Stimulated activated CD8-positive, alpha-beta memory T cell treated with anti-CD3 and anti-CD28 coated beads, Interleukin-15, amount 100 ng/mL, for 24 hours (primary cell): ENCODE measurements around the gene CHMP4B.

Experiments
- DNase-seq: peaks from one replicate; pipeline ENCODE4 v3.0.0-alpha.2; 2020; ENCODE audit warnings: low read depth

Gene CHMP4B, protein sequence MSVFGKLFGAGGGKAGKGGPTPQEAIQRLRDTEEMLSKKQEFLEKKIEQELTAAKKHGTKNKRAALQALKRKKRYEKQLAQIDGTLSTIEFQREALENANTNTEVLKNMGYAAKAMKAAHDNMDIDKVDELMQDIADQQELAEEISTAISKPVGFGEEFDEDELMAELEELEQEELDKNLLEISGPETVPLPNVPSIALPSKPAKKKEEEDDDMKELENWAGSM

DNA sequence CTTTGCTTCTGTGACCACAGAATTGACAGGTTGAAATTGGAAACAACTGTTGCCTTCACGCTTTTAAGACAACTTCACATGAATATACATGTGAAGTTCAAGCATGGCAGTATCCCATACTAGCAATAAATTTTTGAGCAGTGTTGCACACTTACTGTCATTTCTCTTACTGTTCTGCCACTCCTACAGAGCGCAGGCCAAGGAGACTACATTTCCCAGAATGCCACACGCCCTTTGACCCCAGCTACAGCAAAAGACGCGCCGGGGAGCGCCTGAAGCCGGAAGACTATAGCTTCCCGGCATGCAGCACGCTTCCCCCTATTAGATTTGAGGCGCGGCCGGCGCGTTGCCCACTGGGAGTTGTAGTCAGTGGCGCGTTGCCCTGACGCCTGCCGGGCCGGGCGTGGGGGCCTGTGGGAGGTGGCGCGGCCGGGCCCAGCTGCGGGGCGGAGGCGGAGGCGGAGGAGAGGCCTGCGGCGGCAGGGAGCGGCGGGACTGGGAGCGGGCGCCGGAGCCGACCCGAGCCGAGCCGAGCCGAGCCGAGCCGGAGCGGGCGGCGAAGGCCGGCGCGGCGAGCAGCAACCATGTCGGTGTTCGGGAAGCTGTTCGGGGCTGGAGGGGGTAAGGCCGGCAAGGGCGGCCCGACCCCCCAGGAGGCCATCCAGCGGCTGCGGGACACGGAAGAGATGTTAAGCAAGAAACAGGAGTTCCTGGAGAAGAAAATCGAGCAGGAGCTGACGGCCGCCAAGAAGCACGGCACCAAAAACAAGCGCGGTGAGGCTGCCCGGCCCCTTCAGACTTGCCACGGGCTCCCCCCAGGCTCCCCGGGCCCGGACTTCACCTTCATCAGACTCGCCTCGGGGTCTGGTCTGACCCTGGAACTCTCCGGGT is at the start of gene CHMP4B:
Gene CHMP4B (plus strand): TSS at position 464 of the 891 bp plus-strand sequence. CDS start 121 bp downstream, at position 585.
- DNase-seq, result peak; percentile 92

DNA sequence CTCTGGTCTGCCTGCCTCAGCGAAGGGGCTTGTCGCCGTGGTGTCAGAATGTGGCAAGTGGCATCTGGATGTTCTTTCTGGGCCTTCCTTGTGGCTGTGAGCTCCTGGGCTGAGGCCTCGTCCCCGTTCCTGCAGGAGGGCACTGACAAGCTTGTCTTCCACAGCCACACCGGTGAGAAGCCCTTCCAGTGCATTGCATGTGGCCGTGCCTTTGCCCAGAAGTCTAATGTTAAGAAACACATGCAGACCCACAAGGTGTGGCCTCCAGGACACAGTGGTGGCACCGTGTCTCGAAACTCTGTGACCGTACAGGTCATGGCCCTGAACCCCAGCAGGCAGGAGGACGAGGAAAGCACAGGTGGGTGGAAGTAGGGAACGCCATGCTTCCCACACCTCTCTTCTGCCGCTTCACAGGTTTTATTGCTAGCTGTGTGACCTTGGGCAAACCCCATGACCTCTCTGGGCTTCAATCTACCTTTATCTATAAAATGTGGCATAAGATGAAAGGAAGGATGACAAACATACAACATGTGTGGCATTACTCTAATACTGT is 49.4 kb upstream of the CHMP4B start:
- no peak for DNase-seq

DNA sequence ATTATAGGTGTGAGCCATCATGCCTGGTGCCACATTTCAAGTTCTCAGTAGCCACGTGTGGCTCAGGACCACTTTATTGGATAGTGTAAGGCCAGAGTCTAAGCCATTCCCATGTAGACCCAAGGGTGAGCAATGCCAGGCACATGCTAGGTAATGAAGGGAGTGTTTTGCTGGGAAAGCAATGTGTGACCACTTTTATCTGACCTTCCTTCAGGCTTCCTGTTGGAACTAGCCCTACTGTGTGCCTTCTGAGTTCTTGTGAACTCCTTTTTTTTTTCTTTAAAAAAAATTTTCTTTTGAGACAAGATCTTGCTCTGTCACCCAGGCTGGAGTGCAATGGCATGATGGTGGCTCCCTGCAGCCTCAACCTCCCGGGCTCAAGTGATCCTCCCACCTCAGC is 46.0 kb upstream of the CHMP4B start:
- DNase-seq, result no peak

DNA sequence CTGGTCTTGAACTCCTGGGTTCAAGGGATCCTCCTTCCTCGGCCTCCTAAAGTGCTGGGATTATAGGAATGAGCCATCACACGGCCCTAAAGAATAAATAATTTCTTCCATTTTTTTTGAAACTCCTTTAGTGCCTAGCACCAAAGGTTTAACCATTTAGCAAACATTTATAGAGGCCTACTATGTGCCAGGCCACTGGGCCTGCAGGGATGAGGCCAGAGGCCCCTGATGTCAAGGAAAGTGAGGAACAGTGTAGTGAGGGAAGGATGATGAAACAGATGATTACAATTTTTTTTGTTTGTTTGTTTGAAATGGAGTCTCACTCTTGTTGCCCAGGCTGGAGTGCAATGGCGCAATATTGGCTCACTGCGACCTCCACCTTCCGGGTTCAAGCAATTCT is 45.6 kb upstream of the CHMP4B start:
- no peak for DNase-seq

DNA sequence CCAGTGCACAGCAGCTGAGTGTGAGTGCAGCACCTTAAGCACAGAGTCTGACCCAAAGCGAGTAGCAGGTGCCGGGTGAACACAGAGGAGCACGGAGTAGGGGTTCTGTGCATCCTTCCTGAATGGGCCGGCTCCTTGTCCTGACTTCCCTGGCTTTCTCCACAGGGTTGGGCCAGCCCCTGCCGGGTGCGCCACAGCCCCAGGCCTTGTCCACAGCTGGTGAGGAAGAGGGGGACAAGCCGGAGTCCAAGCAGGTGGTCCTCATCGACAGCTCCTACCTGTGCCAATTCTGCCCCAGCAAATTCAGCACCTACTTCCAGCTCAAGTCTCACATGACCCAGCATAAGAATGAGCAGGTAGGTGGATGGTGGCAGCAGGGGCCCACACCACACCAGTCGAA is 44.5 kb upstream of the CHMP4B start:
- no peak for DNase-seq

DNA sequence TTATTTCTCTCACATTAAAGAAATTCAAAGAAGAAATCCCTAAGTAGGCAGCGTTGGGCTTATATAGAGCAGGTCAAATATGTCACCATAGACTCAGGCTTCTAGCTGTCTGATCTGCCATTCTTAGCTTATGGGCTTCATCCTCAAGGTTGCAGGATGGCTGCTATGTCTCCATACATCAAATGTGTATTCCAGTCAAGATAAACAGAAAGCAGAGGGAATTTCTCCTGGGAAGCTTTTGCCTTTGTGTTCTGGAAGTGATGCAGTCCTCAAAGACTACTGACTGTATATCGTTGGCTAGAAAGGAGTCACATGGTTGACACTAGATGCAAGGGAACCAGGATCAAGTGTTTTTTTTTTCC is 43.4 kb upstream of the CHMP4B start:
- no peak for DNase-seq

DNA sequence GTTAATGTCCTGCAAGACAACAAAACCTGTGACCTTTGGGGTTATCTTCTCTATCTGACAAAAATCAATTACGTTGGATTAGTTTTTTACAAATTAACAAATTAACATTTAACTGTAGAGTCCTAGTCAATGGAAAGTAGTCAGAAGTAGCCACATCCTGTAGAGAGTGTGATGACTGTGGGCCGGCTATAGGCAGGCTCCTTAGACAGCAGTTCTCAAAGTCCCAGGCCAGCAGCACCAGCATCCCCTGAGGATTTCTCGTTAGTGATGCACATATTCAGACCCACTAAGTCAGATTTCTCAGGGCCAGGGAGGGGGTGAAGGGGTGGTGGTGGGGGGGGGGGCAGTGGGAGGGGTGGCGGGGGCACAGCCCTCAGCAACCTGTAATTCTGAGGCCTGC is 42.1 kb upstream of the CHMP4B start:
- DNase-seq, result no peak

DNA sequence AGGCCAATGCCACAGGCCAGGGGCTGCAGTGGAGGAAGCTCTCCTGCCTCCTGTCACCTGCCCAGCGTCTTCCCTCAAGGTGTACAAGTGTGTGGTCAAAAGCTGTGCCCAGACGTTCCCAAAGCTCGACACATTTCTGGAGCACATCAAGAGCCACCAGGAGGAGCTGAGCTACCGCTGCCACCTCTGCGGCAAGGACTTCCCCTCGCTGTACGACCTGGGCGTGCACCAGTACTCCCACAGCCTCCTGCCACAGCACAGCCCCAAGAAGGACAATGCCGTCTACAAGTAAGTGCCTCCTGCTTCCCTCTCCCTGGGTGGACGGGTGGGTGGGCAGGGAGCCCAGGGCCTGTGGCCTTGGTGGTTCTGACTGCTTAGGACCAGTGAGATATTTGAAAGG is 41.1 kb upstream of the CHMP4B start:
- DNase-seq, result no peak

DNA sequence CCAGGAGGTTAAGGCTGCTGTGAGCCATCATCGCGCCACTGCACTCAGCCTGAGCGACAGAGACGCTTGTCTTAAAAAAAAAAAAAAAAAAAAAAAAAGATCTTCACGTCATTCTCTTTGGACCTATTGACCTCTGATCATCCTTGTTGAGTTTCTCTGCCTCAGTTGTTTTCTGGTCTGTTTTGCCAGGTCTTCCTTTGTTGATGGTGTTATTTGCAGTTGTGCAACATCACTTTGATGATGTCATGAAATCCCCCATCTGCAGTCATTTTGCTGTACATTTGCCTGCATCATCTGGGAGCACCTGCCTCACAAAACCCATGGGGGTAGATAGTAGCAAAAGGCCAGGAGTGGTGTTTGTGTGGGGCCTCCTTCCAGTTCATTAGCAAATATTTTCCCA is 39.2 kb upstream of the CHMP4B start:
- no peak for DNase-seq

DNA sequence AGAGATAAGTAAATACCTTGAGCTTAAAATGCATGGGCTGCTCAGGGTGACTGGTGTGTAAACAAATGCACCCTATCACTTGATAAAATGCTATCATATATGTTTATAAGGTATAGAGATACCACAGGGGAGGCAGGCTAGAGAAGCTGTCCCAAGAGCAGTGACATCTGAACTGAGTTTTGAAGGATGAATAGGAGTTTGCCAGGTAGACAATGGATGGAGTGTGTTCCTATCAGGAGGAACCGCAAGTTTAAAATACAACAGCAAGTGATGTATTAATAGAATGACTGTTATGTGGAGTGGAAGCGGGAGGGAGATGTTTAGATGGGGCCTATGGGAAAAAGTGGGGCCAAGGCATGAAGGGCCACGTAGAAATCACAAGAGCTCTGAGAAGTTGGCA is 38.7 kb upstream of the CHMP4B start:
- DNase-seq, result no peak

DNA sequence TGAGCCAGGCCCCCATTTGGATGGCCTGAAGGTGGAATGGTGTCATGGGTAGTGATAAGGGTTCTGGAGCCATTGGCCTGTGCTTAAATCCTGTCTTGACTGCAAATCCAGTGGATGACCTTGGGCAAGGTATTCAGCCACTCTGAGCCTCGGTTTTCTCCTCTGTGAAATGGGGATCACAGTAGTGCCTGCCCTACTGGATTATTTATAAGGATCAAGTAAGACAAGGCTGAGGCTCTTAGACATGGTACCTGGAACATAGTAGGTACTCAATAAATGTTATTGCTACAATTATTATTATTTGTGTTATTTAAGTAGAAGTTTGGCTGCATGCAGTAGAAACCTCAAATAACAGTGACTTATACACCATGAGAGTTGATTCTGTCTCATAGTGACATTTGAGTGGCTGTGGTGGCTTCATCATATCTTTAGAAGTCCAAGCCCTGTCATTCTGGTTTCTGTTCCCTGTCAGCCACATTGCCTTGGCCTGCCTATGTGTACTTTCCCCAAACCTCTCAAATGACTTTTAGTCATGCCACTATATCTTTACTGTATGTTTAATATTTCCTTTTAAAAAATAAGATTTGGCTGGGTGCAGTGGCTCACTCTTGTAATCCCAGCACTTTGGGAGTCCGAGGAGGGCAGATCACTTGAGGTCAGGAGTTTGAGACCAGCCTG is 37.6 kb upstream of the CHMP4B start:
- no peak for DNase-seq

DNA sequence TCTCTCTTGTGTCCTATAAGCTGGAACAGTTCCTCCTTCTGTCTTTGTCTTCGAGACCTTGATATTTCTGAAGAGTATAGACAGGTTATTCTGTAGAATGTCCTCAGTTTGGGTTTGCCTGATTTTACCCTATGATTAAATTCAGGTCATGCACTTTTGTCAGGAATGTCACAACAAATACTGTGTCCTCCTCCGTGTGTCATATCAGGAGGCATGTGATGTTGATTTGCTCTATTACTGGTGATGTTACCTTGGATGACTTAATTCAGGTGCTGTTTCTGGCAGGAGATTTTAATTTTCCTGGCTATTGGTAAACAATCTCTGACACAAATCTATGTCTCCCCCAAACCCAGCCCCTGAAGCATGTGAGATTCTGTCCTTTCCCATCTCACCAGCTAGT is 33.3 kb upstream of the CHMP4B start:
- no peak for DNase-seq

DNA sequence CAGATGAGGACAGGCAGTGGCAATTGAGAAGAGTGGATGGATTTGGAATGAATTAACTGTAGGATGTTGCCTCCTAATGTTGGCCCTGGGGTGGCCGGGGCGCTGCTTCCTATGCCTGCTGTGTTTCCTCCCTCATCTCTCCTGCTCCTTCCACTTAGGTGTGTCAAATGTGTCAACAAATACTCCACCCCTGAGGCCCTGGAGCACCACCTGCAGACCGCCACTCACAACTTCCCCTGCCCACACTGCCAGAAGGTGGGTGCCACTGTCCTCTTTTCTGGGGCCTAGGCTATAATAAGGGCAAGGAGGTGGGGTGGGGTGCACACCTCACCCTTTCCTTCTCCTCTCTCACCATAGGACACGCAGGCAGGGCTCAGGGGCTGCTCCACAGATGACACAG is 30.0 kb upstream of the CHMP4B start:
- no peak for DNase-seq

DNA sequence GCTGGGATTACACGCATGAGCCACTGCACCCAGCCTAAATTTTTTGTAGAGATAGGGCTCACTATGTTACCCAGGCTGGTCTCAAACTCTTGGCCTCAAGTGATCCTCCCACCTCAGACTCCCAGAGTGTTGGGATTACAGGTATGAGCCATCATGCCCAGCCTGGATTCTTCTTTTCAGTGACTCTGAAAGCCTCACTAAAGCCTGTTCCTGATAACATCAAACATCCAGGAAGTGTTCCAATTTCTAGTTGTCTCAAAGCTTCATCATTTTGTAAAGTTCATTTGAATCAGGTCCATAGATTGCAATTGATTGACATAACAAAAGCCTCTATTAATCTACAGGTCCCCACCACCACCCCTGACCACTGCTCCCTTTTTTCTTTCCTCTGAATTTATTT is 29.2 kb upstream of the CHMP4B start:
- DNase-seq, result no peak

DNA sequence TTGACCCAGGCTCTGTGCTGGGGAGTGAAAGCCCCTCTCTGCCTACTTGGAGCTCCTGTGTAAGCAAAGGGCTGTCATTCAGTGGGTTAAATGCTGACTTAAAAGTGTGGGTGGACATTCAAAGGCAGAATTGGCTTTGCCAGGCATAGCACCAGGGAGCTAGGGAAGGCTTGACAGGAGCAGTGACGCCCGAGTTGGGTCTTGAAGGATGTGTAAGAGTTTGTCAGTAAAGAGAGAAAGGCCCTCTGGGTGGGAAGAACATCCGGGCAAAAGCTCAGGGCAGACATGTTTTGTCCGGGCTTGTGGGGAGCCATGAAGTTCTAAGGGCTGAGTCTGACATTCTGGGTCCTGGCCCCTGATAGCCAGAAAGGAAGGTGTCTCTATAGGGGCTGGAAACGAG is 27.9 kb upstream of the CHMP4B start:
- DNase-seq, result no peak

DNA sequence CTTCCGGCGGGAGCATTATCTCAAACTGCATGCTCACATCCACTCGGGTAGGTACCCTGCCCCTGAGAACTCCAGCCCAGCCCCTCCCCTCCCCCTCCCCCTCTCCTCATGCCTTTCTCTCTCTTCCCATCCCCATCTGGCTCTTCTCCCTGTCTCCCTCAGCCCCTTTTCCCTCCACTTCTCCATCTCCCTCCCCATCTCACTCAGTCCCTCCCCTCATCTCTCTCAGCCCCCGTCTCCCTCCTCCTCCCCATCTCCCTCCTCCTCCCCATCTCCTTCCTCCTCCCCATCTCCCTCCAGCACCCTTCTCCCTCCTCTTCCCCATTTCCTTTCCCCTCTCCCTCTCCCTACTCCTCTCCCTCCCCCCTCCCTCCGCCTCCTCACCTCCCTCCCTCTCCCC is 27.3 kb upstream of the CHMP4B start:
- DNase-seq, result no peak

DNA sequence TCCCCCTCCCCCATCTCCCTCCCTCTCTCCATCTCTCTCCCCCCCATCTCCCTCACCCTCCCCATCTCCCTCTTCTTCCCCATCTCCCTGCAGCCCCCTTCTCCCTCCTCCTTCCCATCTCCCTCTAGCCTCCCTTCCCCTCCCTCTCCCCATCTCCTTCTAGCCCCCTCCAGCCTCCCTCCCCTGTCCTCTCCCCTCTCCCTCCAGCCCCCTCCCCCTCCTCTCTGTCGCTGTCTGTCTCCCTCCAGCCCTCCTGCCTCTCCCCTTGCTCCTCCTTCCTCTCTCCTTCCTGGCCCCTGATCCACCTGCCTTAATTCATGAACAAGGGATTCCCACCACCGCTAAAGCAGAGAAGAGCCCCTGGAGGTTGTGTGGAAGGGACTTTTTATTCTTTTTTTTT is 26.9 kb upstream of the CHMP4B start:
- no peak for DNase-seq

DNA sequence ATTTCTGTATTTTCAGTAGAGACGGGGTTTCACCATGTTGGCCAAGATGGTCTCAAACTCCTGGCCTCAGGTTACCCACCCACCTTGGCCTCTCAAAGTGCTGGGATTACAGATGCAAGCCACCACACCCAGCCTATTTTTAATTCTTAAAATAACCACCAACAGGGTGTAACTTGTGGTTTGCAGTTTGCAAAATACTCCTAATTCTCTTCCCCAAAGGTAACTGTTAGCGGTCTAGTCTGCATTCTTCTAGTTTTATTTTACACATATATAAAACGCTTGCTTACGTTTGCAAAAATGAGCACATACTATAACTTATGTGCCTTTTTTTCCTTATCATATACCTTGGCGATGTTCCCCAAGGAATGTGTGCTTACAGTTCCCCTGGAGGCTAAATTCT is 25.6 kb upstream of the CHMP4B start:
- no peak for DNase-seq

DNA sequence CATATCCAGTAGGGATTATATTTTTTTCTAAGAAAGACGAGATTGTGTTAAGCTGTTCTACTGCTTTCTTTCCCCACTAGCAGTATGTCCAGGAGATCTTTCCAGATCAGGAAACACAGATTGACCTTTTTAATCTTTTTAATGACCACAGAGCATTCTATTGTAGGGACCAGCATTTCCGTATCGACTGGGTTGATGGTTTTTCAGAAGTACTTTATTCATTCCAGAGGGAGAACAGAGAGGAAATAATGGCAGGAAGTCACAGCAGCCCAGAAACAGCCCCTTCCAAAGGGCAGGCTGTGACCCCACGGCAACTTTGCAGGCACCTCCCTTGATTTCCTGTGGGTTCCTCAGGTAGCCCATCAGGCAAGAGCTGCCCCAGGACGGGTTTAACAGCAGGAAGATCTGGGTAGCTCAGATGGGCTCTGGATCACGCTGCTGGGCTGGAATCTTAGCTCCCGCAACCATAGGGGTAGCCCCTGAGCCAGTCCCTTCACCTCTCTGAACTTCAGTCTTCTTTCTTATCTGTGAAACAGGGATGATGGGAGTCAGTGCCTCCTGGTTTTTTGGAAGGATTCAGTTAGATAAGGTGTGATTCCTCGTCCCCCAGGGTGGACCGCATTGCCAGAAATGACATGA is 23.8 kb upstream of the CHMP4B start:
- DNase-seq, result no peak

DNA sequence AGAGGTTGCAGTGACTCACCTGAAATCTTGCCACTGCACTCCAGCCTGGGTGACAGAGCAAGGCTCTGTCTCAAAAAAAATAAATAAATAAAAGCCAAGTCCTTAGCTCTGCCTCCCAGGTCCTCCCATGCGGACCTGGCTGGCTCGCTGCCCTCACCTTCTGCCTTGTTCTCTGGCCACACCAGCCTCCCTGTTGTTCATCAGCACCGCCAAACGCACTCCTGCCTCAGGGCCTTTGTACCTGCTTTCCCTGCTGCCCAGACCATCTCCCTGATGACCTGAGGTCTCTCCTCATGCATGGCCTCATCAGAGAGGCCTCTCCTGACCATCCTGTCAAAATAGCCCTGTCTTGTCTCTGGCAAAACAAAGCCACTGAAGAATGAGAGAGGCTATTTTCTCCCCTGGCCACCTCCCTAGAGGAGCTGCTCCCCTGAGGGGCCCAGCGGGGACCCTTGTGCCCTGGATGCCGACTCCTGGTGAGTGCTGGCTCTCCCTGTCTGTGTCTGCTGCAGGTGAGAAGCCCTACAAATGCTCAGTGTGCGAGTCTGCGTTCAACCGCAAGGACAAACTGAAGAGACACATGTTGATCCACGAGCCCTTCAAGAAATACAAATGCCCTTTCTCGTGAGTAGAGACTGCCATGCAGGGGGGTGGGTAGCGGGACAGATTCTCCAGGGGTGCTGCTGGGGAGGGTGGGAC is 22.6 kb upstream of the CHMP4B start:
- no peak for DNase-seq

DNA sequence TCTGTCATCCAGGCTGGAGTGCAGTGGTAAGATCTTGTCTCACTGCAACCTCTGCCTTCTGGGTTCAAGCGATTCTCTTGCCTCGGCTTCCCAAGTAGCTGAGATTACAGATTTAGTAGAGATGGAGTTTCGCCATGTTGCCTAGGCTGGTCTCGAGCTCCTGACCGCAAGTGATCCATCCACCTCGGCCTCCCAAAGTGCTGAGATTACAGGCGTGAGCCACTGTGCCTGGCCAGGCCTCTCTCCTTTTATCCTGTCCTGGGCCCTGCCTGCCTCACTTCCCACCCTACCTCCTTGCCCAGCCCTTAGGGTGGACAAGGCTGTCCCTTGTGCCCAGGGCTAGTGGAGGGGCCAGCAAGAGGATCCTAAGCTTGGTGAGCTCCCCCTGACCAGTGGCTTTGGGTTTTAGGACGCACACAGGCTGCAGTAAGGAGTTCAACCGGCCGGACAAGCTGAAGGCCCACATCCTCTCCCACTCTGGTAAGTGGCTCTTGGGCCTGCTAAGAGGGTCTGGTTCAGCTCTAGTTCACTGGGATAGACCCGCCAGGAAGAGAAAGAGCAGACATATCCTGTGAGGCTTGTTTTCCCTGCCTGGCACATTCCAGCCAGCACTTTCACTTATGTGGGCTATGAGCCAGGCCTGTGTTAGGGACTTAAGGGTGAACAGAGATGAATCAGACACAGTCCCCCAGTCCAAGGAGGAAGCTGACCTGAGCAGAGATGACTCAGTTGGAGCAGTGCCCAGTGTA is 21.9 kb upstream of the CHMP4B start:
- no peak for DNase-seq
